GM18502 (cell line): Measurements from ENCODE around the gene APOA1.
"Not testable (repeated sequence)": the region's sequence is repeated elsewhere in the genome, so short reads cannot be mapped to it uniquely, and the experiment has no call there.

ENCODE experiments used
- ATAC-seq: cut with Tn5 transposase; IDR thresholded peaks from one replicate; pipeline ENCODE4 v1.9.1; 2021; ENCODE audit warnings: mild to moderate bottlenecking; ENCODE audit not compliant: unreplicated experiment, poor library complexity

The APOA1 gene

DNA sequence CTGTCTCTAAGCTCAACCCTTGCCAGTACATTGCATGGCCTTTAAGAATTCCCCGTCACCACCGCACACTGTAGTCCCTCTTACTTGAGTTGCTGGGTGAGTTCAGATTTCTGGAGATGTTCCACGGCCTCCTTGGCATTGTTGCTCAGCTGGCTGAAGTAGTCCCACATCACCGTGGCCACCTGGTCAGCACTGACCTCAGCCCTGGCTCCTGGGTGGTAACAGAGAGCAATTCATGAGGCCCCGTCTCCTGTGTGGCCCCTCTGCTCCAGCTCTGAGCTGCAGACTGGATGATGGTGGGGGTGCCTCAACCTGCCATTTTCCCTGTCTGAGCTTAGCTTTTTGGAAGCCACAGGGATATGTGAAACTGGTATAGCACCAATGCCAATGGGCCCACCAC is 14.8 kb downstream of the APOA1 start:
- ATAC-seq, result no peak

DNA sequence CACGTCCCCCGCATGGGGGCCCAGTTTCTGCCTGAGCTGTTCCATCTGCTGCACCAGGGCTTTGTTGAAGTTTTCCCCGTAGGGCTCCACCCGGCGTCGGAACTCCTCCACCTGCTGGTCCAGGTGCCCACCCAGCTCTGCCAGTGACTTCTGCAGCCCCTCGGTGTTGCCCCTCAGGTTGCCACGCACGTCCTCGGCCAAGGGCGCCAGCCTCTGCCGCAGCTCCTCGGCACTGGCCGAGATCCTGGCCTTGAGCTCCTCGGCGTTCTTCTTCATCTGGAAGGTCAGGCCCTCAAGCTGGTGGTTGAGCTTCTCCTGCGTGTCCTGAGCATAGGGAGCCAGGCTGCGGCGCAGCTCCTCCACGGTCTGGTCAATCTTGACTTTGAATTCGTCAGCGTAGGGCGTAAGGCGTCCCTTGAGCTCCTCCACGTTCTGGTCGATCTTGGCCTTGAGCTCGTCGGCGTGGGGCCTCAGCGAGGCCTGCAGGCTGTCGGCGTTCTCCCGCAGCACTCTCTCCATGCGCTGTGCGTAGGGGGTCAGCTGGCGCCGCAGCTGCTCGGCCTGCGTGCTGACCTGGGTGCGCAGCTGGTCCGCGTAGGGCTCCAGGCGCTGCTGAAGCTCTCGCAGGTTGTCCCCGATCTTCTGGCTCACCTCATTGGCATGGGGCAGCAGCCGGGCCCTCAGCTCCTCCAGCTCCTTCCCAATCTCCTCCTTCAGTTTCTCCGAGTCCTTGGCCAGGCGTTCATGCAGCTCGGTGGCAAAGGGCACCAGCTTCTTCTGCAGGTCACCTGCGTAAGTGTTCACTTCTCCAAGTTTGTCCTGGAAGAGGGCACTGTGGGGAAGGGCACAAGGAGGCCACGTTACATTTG is 16.1 kb downstream of the APOA1 start:
- no peak for ATAC-seq

DNA sequence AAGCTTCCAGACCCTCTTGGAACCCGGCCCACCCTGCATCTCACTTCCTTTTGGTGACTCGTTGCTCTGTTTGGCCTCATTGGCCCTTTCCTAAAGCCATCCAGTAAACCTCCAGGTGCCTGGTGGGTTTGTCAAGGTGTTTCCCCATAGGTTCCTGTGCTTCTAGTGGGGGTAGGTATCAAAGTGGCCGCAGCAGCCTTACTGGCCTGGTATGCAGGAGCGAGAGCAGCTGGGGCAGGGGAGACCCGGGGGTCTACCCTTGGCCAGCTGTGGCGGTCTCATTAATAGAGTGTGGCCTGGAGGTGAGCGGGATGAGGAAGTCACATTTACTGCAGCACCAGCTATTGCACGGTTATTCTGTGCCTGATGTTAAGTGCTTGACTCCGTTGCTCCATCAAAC is 18.4 kb downstream of the APOA1 start:
- ATAC-seq, result no peak

- no peak for ATAC-seq
Observed at GRCh38 chr11:116814502-116814901, 22.9 kb downstream of the APOA1 start.

- ATAC-seq, result no peak
Observed at GRCh38 chr11:116813781-116814471, 23.5 kb downstream of the APOA1 start.

DNA sequence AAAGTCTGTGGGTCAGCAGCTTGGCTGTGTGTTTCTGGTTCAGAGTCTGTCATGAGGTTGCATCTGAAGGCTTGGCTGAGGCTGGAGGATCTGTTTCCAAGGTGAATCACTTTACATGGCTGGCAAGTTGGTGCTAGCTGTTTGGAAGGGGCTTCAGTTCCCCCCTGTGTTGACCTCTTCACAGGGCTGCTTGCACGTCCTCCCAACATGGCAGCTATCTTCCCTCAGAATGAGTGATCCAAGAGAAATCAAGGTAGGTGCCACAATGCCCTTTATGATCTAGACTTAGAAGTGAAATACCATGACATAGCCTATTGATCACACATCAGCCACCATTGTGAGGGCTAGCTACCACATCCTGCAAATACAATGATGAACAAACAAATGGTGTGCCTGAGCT is 24.3 kb downstream of the APOA1 start:
- ATAC-seq, result no peak

GRCh38 chr11:116812109-116812508 is 25.3 kb downstream of the APOA1 start:
- ATAC-seq, result no peak

GRCh38 chr11:116811194-116811593 is 26.2 kb downstream of the APOA1 start:
- no peak for ATAC-seq

- no peak for ATAC-seq
Observed at GRCh38 chr11:116808262-116809175, 28.9 kb downstream of the APOA1 start.

DNA sequence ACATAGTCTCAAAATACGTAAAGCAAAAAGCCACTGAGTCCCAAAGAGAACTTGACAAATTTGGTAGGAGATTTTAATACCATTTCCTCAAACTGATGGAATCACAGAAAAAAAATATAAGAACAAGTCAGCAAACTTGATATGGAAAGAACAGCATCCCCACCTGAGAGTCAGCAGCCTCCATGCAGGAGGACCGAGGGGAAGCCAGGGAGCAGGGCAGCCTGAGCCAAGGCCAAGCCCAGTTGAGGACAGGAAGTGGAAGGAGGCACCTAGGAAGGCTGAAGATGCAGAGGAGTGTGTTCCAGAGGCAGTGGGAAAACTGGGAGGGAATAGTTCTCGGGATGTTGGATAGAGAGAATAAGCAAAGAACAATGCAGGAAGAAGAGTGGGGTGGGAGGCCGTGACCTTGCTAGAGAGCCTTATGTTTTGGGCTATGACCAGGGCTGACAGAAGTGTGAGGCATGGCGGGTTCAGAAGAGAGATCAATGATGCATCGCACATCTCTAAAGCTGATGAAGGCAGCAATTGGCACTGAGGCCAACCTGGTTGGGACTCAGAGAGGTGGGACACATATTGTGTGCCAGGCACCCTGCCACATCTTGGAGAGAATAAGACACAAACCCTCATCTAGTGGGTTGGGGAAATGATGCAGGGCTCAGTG is 29.7 kb downstream of the APOA1 start:
- ATAC-seq, result no peak

DNA sequence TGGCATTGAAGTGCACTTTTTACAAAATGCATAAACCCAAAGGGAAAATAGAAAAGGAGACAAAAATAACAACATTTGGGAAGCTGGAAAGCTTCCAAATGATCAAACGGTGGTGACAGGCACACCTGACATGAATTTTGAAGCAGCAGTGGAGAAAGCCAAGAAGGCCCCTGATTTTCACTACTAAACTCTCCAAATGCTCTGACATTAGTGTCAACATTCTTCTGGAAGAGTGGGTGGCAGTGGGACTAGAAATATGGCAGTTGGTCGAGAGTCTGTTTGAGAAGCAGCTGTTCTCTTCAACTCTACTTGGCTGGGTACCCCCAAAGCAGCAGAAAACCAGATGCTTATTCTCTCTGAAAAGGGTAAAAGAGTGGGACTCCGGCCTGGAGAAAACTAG is 33.4 kb downstream of the APOA1 start:
- ATAC-seq, result no peak

- not testable (repeated sequence) for ATAC-seq
Observed at GRCh38 chr11:116801662-116802061, 35.8 kb downstream of the APOA1 start.

DNA sequence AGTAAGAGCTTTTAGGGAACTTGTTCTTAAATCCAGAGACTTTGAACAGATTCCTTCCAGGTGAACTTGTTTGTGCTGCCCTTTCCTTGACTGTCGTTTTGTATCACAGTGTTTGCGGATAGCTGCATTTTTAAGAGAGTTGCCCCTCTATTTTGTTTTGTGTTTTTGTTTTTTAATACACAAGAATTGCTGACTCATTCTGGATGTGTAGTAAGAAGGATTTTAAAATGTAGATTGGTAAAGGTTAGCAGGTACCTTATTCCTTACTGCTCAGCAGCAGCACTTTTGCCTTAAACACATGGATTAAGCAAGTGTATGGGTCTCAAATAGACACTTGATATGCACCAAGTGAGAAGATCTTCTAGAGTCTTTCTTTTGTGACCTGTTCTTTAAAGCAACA is 36.8 kb downstream of the APOA1 start:
- no peak for ATAC-seq

- ATAC-seq, result no peak
Observed at GRCh38 chr11:116798368-116798767, 39.1 kb downstream of the APOA1 start.

DNA sequence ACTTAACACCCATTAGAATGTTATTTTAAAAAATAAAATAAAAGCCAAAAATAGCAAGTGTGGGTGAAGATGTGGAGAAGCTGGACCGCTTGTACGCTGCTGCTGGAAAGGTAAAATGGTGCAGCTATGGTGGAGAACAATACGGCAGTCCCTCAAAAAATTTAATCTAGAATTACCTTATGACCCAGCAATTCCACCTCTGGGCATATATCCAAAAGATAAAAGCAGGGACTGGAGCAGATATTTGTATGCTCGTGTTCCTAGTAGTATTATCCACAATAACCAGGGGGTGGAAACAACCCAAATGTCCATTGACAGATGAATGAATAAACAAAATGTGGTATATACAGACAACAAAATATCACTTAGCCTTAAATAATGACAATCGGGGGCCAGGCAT is 39.6 kb downstream of the APOA1 start:
- ATAC-seq, result no peak

DNA sequence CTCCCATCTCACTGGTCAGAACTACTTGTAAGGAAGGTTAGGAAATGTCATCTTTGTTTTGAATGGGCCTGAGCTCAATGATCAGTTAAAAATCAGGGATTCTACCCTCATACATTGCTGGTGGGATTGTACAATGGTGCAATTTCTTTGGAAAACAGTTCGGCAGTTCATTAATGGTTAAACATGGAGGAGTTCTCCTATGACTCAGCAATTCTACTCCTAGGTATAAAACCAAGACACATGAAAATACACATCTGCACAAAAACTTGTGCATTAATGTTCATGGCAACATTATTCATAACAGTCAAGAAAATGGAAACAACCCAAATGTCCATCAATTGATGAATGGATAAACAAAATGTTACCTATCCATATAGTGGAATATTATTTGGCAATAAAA is 40.9 kb downstream of the APOA1 start:
- ATAC-seq, result no peak

- no peak for ATAC-seq
Observed at GRCh38 chr11:116794851-116795250, 42.6 kb downstream of the APOA1 start.

GRCh38 chr11:116793772-116794097 is 43.7 kb downstream of the APOA1 start:
- no peak for ATAC-seq

- ATAC-seq, result no peak
Observed at GRCh38 chr11:116792869-116793771, 44.3 kb downstream of the APOA1 start.
